Type B pancreatic cell (in vitro differentiated cells): Measurements from ENCODE around the gene MBL2. TPM values are rescaled to one million over a fixed set of nuclear protein-coding genes. Genes with fewer than 3 reads are reported as not detected.
A peak's percentile ranks its signal among the peaks of the same experiment; 100 is the strongest.

Experiments used
- DNase-seq: peaks from one replicate; pipeline ENCODE4 v3.0.0; 2021; ENCODE audit warnings: mixed read lengths; ENCODE audit not compliant: unreplicated experiment; ENCODE audit errors: extremely low spot score
- H3K27ac Mint-ChIP-seq: 2 replicates; pipeline ENCODE4 v1.8.0; 2021; ENCODE audit warnings: mild to moderate bottlenecking, mixed read lengths
- H3K27me3 Mint-ChIP-seq: 2 replicates; pipeline ENCODE4 v1.8.0; 2021; ENCODE audit warnings: mixed read lengths
- H3K36me3 Mint-ChIP-seq: 2 replicates; pipeline ENCODE4 v1.8.0; 2021; ENCODE audit warnings: mixed read lengths
- H3K4me1 Mint-ChIP-seq: one replicate; pipeline ENCODE4 v1.8.0; 2021; ENCODE audit warnings: mixed read lengths; ENCODE audit not compliant: unreplicated experiment
- H3K4me3 Mint-ChIP-seq: 2 replicates; pipeline ENCODE4 v1.8.0; 2021; ENCODE audit warnings: mild to moderate bottlenecking, mixed read lengths
- H3K9me3 Mint-ChIP-seq: 2 replicates; pipeline ENCODE4 v1.8.0; 2021; ENCODE audit warnings: mixed read lengths
- CTCF ChIP-seq: fragments of 200-600 bp; sonication (generic); conservative IDR thresholded peaks from 2 replicates; pipeline ENCODE4 v1.5.0; 2021; ENCODE audit warnings: antibody characterized with exemption, mild to moderate bottlenecking
- total RNA-seq: library from RNA; stranded (reverse); gene quantifications from 2 replicates; pipeline ENCODE4 v1.2.1, GENCODE V29; 2021; ENCODE audit warnings: low replicate concordance

The MBL2 gene
- total RNA-seq, 1 donor from 2014 or later: not detected

GRCh38 chr10:52783726-52784125 is 11.1 kb upstream of the MBL2 start:
- Mint-ChIP-seq H3K36me3 (no peaks in the 10 kb centered on the region), H3K27ac (no peak overlapping the region), H3K9me3 (no peaks in the 10 kb centered on the region), H3K27me3 (peaks cover 3% of the 10 kb centered on the region), H3K4me3 (no peak overlapping the region), H3K4me1 (peaks cover 4% of the 10 kb centered on the region)
- no peak for TF ChIP-seq CTCF
- no peak for DNase-seq

DNA sequence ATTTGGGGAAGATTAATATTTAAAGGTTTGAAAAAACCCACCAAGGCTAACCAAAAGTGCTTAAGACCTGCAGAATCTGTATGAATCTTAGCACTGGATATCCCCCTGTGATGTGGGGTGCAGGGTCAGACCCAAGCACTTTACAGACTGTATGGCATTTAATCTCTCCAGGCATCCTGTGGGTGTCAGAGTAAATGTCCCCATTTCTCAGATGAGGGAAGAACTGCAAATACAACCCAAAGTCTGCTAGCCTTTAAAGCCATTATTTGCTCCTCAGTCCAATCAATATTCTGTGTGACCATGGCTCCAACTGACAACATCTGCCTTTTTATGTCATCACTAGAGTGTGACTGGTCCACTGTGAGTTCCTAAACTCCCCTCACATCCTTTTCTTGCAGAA is 10.0 kb upstream of the MBL2 start:
- no peaks in the 10 kb centered on the region for H3K36me3 Mint-ChIP-seq
- TF ChIP-seq CTCF: no peak
- H3K4me1 Mint-ChIP-seq: peaks cover 4% of the 10 kb centered on the region
- peaks cover 3% of the 10 kb centered on the region for H3K27me3 Mint-ChIP-seq
- no peak for DNase-seq
- no peak overlapping the region for H3K27ac Mint-ChIP-seq
- H3K4me3 Mint-ChIP-seq: no peak overlapping the region
- no peaks in the 10 kb centered on the region for H3K9me3 Mint-ChIP-seq

DNA sequence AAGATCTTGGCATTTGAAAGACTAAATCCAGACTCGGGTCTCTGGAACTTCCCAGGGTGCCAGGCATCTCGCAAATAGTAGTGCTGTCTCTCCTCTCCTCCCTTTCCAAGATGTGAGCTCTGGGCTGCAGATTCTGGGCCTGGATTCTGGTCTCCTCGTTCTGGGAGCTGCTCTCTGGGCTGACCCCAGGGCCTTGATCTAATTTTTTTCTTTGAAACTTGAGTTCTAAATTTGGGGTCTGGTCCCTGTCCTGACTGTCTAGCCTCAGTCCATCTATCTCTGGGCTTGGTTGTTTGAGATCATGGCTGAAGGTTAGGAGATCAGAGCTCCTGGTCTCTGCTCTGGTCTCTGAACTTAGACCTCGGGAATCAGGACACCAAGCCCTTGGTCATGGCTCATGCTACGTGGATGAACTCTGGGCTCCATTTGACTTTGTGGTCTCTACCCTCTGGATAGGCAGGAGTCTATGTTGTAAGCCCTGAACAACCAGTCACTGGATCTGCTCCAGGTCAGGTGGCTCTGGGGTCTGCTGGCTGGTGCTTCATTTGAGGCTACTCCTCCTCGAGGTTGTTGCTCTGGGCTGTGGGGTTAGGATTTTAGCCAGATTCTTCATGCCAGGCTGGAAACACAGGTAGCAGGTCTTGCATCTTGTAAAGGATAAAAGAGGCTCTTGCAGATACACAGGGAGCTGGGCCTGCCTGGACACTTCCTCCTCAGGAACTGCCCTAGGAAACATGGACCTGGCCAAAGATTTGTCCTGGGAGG is 8.0 kb upstream of the MBL2 start:
- no peak overlapping the region for H3K4me3 Mint-ChIP-seq
- H3K9me3 Mint-ChIP-seq: no peaks in the 10 kb centered on the region
- peak; percentile 13 for TF ChIP-seq CTCF
- peaks cover 4% of the 10 kb centered on the region for H3K4me1 Mint-ChIP-seq
- H3K36me3 Mint-ChIP-seq: no peaks in the 10 kb centered on the region
- no peak overlapping the region for H3K27ac Mint-ChIP-seq
- H3K27me3 Mint-ChIP-seq: peaks cover 3% of the 10 kb centered on the region
- no peak for DNase-seq

DNA sequence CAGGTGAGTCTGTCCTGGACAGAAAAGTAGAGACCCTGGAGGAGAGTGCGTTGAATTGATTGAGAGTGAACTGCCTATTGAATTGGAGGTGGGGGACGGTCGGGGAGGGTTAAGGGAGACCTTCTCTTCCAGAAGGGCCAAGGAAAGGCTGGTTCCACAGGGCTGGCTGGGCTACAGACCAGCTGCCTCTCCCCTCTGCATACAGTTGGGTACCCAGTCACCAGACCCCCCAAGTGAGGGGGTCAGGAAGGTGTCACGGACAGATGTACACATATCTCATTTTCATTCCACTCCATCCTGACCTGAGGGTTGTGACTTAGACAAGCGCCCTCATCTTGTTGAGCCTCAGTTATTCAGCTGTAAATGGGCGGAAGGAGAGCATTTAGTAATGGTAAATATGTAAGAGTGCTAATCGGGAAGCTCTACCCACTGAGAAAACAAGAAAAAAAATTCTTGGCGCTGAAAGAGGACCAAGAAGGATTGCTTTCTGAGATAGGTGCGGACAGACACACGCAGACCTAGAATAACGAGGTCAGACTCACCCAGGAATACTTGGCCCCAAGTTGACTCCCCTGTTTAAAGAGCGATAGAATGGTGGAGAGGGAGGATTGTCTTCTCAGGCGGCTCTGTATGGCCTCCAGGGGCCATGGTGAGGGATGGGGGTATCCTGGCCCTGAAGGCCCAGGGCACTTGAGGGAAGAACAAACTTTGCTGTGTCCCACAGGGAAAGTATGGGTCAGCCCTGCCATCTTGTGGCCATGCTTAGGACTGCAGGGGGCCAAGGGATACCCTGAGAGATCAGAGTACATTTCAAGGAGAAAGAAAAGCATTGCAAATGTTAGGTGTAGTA is 7.2 kb upstream of the MBL2 start:
- TF ChIP-seq CTCF: peak; percentile 97
- Mint-ChIP-seq H3K9me3 (no peaks in the 10 kb centered on the region), H3K4me3 (no peak overlapping the region), H3K36me3 (no peaks in the 10 kb centered on the region), H3K4me1 (peaks cover 4% of the 10 kb centered on the region), H3K27ac (no peak overlapping the region), H3K27me3 (peaks cover 3% of the 10 kb centered on the region)
- DNase-seq: peak; percentile 86

- TF ChIP-seq CTCF: peak; percentile 48
- no peak for DNase-seq
- peaks cover 4% of the 10 kb centered on the region for H3K4me1 Mint-ChIP-seq
These were observed 6.2 kb upstream of the MBL2 start for GRCh38 chr10:52778511-52779392.

More at GRCh38 chr10:52778511-52779392, 6.2 kb upstream of the MBL2 start:
- Mint-ChIP-seq H3K4me3 (no peak overlapping the region), H3K36me3 (no peaks in the 10 kb centered on the region), H3K9me3 (no peaks in the 10 kb centered on the region), H3K27ac (no peak overlapping the region), H3K27me3 (peaks cover 3% of the 10 kb centered on the region)
